Thyroid gland (tissue), 4 donors: ENCODE measurements around the gene CCDC78. TPM values are rescaled to one million over a fixed set of nuclear protein-coding genes. Genes with fewer than 3 reads are reported as not detected.
A peak's percentile ranks its signal among the peaks of the same experiment; 100 is the strongest.

Source experiments
- DNase-seq, 2 donors: peaks; one replicate each; pipeline ENCODE4 v3.0.0-alpha.2; 2019
- H3K27ac ChIP-seq, 3 donors: fragments of 200-600 bp; sonication (generic); 1 replicate in 2 of 3; 2 replicates in 1 of 3; pipeline ENCODE4 v1.5.1; 2016 to 2019; ENCODE audit warnings: mild to moderate bottlenecking in 1 of 3, moderate library complexity in 1 of 3
- H3K27me3 ChIP-seq: fragments of 200-600 bp; sonication (generic); one replicate; pipeline ENCODE4 v1.5.1; 2019
- H3K36me3 ChIP-seq, 2 donors: fragments of 200-600 bp; sonication (generic); one replicate each; pipeline ENCODE4 v1.5.1; 2016 to 2019
- H3K4me1 ChIP-seq, 2 donors: fragments of 200-600 bp; sonication (generic); one replicate each; pipeline ENCODE4 v1.5.1; 2017 to 2019
- H3K4me3 ChIP-seq, 3 donors: fragments of 200-600 bp; sonication (generic); replicated peaks in 1 of 3; 1 replicate in 2 of 3; 2 replicates in 1 of 3; pipeline ENCODE4 v1.5.1; 2016; ENCODE audit warnings: mild to moderate bottlenecking in 1 of 3
- H3K9me3 ChIP-seq: fragments of 200-600 bp; sonication (generic); one replicate; pipeline ENCODE4 v1.5.1; 2017
- CTCF ChIP-seq, 6 experiments: fragments of 200-600 bp in 3 of 6; fragments of 450-650 bp in 3 of 6; sonication (generic) in 3 of 6; IDR thresholded peaks; one replicate each; pipeline ENCODE4 v1.5.1; 2016 to 2019; ENCODE audit warnings: antibody characterized with exemption in 6 of 6, mild to moderate bottlenecking in 2 of 6, inconsistent platforms in 1 of 6, moderate library complexity in 1 of 6
- POLR2A ChIP-seq, 2 donors: fragments of 450-650 bp; IDR thresholded peaks; one replicate each; pipeline ENCODE4 v1.6.1; 2017; ENCODE audit warnings: antibody characterized with exemption in 2 of 2, mild to moderate bottlenecking in 2 of 2, moderate library complexity in 1 of 2
- WGBS, 2 donors: methylation state at CpG; one replicate each; pipeline ENCODE4 v1.1.5; 2017; 5-methylcytosine and 5-hydroxymethylcytosine counted together
- intact Hi-C: fragments of 100-400 bp; cut with DNase I; formaldehyde crosslinking; loops from one replicate; pipeline ENCODE4 v1.15.1; 2023
- total RNA-seq, 4 donors: library from RNA; depleted of rRNA; stranded (reverse); fragments of >200 nt; gene quantifications; one replicate each; pipeline ENCODE4 v1.2.3, GENCODE V29; 2016

The CCDC78 gene
- total RNA-seq, 4 donors from 2014 or later = 0.27 TPM; not detected in 3

- H3K36me3 ChIP-seq = no peaks in the 10 kb centered on the region
Observed at GRCh38 chr16:698911-699671, 27.2 kb downstream of the CCDC78 start.

GRCh38 chr16:695355-696089 lies 30.7 kb downstream of the CCDC78 start:
- DNase-seq = peak; percentile 97
- TF ChIP-seq POLR2A (IDR thresholded peaks at IDR 0.05) (peak in 1 of 2 donors; percentile 31), CTCF (IDR thresholded peaks at IDR 0.05) (no peak)
- peaks cover 17 to 27% of the 10 kb centered on the region in 2 donors for H3K4me1 ChIP-seq
- WGBS, 2 donors = 2 to 5% methylated on average over 3 to 25 of the region's 71 CpGs
- peak overlapping the region in 1 of 3 donors; percentile 68 for H3K27ac ChIP-seq
- H3K27me3 ChIP-seq = no peaks in the 10 kb centered on the region
- no peaks in the 10 kb centered on the region for H3K36me3 ChIP-seq
- peak overlapping the region in 1 of 3 donors; percentile 32 for H3K4me3 ChIP-seq
- no peaks in the 10 kb centered on the region for H3K9me3 ChIP-seq
- intact Hi-C loops = no loop called here

More at GRCh38 chr16:698911-699671, 27.2 kb downstream of the CCDC78 start:
- intact Hi-C loops = no loop called here
- Histone ChIP-seq H3K4me3 (no peak overlapping the region), H3K27me3 (peaks cover 13% of the 10 kb centered on the region), H3K27ac (no peak overlapping the region), H3K9me3 (no peaks in the 10 kb centered on the region), H3K4me1 (peaks cover 15 to 26% of the 10 kb centered on the region in 2 donors)
- DNase-seq = no peak
- 59 to 75% methylated on average over 10 to 19 of the region's 19 CpGs for WGBS, 2 donors
- TF ChIP-seq POLR2A (IDR thresholded peaks at IDR 0.05) (no peak), CTCF (IDR thresholded peaks at IDR 0.05) (no peak)

GRCh38 chr16:694863-695354 lies 31.3 kb downstream of the CCDC78 start:
- TF ChIP-seq CTCF (IDR thresholded peaks at IDR 0.05) = no peak
- no peak for TF ChIP-seq POLR2A (IDR thresholded peaks at IDR 0.05)
- H3K27me3 ChIP-seq = no peaks in the 10 kb centered on the region
- H3K36me3 ChIP-seq = no peaks in the 10 kb centered on the region
- H3K27ac ChIP-seq = no peak overlapping the region
- 0 to 3% methylated on average over 4 to 14 of the region's 37 CpGs for WGBS, 2 donors
- H3K4me1 ChIP-seq = peaks cover 21 to 29% of the 10 kb centered on the region in 2 donors
- DNase-seq = no peak
- no peaks in the 10 kb centered on the region for H3K9me3 ChIP-seq
- intact Hi-C loops = no loop called here
- H3K4me3 ChIP-seq = peak overlapping the region in 1 of 3 donors; percentile 32

- Histone ChIP-seq H3K4me1 (peaks cover 27 to 34% of the 10 kb centered on the region in 2 donors), H3K4me3 (peak overlapping the region in 1 of 3 donors; percentile 32), H3K36me3 (no peaks in the 10 kb centered on the region), H3K27ac (no peak overlapping the region), H3K9me3 (no peaks in the 10 kb centered on the region), H3K27me3 (no peaks in the 10 kb centered on the region)
- intact Hi-C loops = no loop called here
- WGBS, 2 donors = 0 to 9% methylated on average over 3 to 29 of the region's 64 CpGs
- no peak for DNase-seq
- TF ChIP-seq CTCF (IDR thresholded peaks at IDR 0.05) (no peak), POLR2A (IDR thresholded peaks at IDR 0.05) (no peak)
Observed at GRCh38 chr16:694187-694862, 31.9 kb downstream of the CCDC78 start.
